GM21515 (cell line): ENCODE results near the gene PSMG4.

Experiments used
- ATAC-seq: cut with Tn5 transposase; IDR thresholded peaks from one replicate; pipeline ENCODE4 v1.9.1; 2021; ENCODE audit not compliant: unreplicated experiment

PSMG4 gene

GRCh38 chr6:3273707-3274521 is 15.2 kb downstream of the PSMG4 start:
- no peak for ATAC-seq

- no peak for ATAC-seq
These were observed 17.7 kb downstream of the PSMG4 start for GRCh38 chr6:3276174-3277167.

GRCh38 chr6:3277251-3277650 is 18.5 kb downstream of the PSMG4 start:
- no peak for ATAC-seq

GRCh38 chr6:3277851-3278416 is 19.2 kb downstream of the PSMG4 start:
- no peak for ATAC-seq

GRCh38 chr6:3278691-3279090 is 19.9 kb downstream of the PSMG4 start:
- ATAC-seq = no peak

- ATAC-seq = no peak
These were observed 21.3 kb downstream of the PSMG4 start for GRCh38 chr6:3280091-3280490.

- no peak for ATAC-seq
These were observed 22.2 kb downstream of the PSMG4 start for GRCh38 chr6:3280866-3281465.

GRCh38 chr6:3281631-3282475 is 23.1 kb downstream of the PSMG4 start:
- ATAC-seq = no peak

- ATAC-seq = no peak
These were observed 23.9 kb downstream of the PSMG4 start for GRCh38 chr6:3282476-3283236.

- ATAC-seq = no peak
These were observed 24.5 kb downstream of the PSMG4 start for GRCh38 chr6:3283241-3283640.

GRCh38 chr6:3283641-3284435 is 25.1 kb downstream of the PSMG4 start:
- ATAC-seq = no peak

- no peak for ATAC-seq
These were observed 25.7 kb downstream of the PSMG4 start for GRCh38 chr6:3284436-3284876.

- ATAC-seq = no peak
These were observed 26.4 kb downstream of the PSMG4 start for GRCh38 chr6:3285049-3285639.

- ATAC-seq = no peak
These were observed 27.0 kb downstream of the PSMG4 start for GRCh38 chr6:3285732-3286131.

GRCh38 chr6:3286641-3287171 is 28.0 kb downstream of the PSMG4 start:
- ATAC-seq = no peak

- no peak for ATAC-seq
These were observed 28.6 kb downstream of the PSMG4 start for GRCh38 chr6:3287308-3287707.

GRCh38 chr6:3287976-3288707 is 29.4 kb downstream of the PSMG4 start:
- ATAC-seq = no peak
